SIG-M5 treated with dmso at 0.1 percent for 504 hours (cell line): ENCODE results near the gene NDUFC2.
"Not testable (repeated sequence)": the region's sequence is repeated elsewhere in the genome, so short reads cannot be mapped to it uniquely, and the experiment has no call there.

Source experiments
- DNase-seq: peaks from one replicate; lab custom pipeline; 2025; ENCODE audit not compliant: unreplicated experiment; lab: John Stamatoyannopoulos, UW

The NDUFC2 gene

DNA sequence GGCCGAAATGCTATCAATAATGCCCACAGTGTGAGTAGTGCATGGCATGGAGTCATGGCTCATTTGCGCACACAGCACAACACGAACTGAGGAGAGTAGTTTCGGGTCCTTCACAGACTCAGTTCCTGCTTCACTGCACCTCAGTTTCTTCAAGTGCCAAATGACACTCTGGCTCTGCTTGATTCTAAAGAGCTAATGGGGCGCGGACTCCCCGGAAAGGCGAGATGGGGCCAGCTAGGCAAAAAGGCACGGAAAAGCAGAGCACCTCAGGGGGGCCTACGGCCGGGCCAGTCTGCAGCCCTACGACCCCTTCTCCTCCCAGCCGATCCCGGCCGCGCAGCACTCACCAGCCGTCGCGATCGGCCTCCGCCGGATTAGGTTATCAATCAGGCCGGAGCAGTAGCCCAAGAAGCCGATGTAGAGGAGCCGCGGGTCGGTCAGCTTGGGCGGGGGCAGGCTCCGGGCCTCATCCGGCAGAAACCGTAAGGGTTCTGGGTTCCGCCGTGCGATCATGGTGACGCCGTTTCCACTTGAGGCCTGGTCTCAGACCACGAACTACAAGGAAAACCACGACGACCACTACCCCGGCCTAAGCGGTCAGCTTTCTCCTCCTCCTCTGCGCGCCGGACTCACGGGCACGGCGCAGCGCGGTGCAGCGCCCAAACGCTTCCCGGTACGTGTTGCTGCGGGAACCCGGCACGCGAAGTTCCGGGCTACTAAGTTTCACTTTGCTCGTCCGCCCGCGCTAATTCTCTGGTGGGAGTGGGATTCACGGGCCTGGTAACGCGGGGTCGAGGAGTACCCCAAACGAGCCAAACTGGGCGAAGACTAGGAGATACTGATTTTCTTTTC, at the start of gene NDUFC2:
Gene NDUFC2 (minus strand): TSS at position 631 of the 852 bp plus-strand sequence. CDS start 118 bp downstream, at position 513.
- peak; percentile 66 for DNase-seq

DNA sequence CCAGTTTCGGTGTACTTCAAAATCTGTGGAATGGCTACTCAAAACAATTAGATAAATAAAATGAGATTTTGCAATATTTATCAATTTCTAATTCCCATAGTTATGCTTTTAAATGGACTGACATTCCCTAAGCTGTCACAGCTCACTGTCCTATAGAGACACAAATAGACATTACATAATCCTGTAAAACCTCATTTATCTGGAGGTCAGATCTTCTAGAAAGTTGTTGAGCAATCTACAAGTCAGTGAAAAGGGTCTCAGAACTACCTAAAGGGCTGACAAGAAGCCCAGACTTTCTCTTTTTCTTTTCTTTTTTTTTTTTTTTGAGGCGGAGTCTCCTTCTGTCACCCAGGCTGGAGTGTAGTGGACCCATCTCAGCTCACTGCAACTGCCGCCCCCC, 47.7 kb upstream of the NDUFC2 start:
- peak; percentile 41 for DNase-seq

- DNase-seq = no peak
These were observed 33.1 kb upstream of the NDUFC2 start for GRCh38 chr11:78112582-78113275.

DNA sequence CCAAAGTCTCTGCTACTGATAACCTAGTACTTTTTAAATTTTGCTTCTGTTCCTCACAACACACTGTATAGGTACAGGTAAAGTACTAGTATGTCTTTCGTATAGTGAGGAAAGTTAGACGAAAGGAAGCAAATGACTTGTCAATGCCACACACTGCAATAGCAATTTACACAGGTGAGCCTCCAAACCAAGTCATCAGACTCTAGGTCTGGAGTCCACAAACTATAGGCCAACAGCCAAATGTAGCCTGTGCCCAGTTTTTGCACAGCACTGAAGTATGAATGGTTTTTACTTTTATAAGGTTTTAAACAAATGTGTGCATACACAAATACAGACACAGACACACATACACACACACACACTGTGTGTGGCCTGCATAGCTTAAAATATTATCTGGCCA, 31.6 kb upstream of the NDUFC2 start:
- DNase-seq = no peak

DNA sequence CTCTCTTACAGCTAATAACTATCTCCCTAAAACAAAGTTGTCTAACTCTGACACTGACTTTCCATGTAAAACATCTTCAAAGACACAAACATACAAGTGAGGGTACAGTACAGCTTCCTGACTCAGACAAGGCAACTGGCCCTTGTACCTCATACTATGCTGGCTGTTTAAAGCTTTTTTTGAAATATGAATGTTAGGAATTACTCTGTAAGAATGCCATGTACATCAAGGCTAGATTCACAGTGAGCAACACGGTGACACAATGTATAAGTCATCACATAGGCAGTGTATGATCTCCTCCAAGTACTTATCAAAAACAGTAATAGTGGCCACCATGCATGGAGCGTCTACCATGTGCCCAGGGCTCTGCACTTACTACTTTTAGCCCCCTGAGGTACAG, 31.2 kb upstream of the NDUFC2 start:
- no peak for DNase-seq

DNA sequence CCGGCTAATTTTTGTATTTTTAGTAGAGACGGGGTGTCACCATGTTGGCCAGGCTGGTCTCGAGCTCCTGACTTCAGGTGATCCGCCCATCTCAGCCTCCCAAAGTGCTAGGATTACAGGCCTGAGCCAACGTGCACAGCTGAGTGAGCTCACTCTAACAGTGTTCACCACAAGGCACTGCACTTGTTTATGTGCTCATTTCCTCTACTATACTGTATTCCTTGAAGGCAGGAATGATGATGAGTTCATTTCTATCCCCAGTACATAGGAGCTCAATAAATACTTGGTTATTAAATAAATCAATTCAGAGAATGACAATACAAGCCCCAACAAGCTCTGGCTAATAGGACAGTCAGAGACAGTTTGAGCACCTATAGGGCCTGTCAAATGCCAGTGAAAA, 30.7 kb upstream of the NDUFC2 start:
- DNase-seq = no peak

- DNase-seq = no peak
These were observed 29.7 kb upstream of the NDUFC2 start for GRCh38 chr11:78109081-78110015.

GRCh38 chr11:78100676-78101472, 21.2 kb upstream of the NDUFC2 start:
- DNase-seq = peak; percentile 11

DNA sequence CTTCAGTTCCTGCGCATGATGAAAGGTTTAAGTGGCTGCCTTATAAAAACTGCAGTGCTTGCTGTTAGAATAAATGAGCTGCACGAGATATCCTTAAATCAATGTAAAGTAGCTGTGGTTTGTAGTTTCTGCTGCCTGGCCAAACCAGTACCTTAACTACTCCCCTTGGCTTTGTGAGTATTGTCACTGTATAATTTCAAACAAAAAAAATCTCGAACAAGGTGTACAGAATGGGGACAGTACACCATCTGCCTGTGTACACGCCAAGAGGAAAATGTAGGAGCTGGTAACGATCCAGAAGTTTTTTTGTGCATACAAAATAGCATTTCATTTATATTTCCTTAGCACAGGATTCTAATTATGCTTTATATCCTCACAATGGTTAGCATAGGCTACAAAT, 20.6 kb upstream of the NDUFC2 start:
- DNase-seq = no peak

- no peak for DNase-seq
These were observed 20.0 kb upstream of the NDUFC2 start for GRCh38 chr11:78099666-78100065.

DNA sequence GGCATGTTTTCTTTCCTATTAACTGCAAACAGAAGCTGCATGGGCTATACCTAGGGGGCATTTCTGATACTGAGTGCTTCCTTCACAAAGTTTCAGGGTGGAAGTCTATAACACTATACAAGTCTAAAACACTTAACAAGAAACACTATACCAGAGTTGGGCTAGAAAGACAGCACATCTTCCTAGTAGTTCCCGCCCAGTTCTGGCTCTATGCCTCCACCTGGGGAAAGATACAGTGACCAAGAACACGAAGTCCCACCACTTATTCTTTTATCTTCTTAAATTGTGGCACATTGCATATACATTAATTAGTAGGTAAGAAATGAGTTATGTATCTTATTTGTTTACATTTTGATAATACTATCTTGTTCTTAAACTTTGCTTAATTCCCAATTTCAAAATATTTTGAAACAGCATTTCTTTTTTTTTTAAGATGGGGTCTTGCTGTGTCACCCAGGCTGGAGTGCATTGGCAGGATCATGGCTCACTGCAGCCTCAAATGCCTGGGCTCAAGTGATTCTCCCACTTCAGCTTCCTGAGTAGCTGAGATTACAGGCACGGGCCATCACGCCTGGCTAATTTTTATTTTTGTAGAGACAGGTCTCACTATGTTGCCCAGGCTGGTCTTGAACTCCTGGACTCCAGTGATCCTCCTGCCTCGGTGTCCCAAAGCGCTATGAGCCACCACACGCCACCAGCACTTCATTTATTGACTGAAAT, 18.2 kb upstream of the NDUFC2 start:
- no peak for DNase-seq

GRCh38 chr11:78094250-78094649, 14.6 kb upstream of the NDUFC2 start:
- no peak for DNase-seq

- not testable (repeated sequence) for DNase-seq
These were observed 6.9 kb upstream of the NDUFC2 start for GRCh38 chr11:78086521-78087074.

GRCh38 chr11:78085972-78086371, 6.3 kb upstream of the NDUFC2 start:
- no peak for DNase-seq

- DNase-seq = not testable (repeated sequence)
These were observed 4.8 kb upstream of the NDUFC2 start for GRCh38 chr11:78084506-78084905.

- no peak for DNase-seq
These were observed 3.4 kb upstream of the NDUFC2 start for GRCh38 chr11:78083021-78083420.

DNA sequence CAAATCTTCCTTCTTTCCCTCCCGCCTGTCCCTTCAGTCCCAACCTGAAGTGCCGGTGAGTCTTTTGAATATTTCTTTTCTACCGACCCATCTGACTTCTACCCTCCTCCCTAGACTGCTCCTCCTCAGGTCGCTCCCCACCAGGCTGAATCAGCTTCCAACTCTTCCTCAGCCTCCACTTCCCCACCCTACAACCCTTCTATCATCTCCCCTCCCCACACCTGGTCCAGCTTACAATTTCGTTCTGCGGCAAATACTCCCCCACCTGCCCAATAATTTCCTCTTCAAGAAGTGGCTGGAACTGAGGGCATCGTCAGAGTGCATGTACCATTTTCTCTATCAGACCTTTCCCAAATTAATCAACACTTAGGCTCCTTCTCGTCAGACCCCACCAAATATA, 2.5 kb upstream of the NDUFC2 start:
- no peak for DNase-seq

DNA sequence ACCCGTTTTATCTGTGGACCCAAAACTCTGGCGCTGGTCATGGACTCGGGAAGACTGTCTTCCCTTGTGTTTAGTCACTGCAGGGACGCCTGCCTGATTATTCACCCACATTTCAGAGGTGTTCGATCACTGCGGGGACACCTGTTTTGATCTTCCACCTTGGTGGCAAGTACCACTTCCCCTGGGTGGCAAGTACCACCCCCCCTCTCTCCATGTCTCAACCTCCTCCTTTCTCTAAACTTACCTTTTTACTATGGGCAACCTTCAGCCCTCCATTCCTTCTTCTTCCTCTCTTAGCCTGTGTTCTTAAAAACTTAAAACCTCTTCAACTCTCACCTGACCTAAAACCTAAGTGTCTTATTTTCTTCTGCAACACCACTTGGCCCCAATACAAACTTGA, 1.9 kb upstream of the NDUFC2 start:
- no peak for DNase-seq

DNA sequence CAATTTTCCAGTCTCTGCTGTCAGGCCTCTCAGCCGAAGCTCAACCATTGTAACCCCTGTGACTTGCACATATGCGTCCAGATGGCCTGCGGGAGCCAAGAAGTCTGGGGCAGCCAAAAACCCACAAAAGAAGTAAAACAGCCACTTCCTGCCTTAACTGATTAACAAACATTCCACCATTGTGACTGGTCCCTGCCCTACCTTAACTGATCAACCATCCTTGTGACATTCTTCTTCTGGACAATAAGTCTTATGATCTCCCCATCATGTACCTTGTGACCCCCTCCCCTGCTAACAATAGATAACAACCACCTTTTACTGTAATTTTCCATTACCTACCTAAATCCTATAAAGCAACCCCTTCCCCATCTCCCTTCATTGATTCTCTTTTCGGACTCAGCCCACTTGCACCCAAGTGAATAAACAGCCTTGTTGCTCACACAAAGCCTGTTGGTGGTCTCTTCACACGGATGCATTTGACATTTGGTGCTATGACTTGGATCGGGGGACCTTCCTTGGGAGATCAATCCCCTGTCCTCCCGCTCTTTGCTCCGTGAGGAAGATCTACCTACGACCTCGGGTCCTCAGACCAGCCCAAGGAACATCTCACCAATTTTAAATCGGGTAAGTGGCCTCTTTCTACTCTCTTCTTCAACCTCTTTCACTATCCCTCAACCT, 1.3 kb upstream of the NDUFC2 start:
- no peak for DNase-seq
